ENCODE results near the gene SLC25A42.
A peak's percentile ranks its signal among the peaks of the same experiment; 100 is the strongest.
"Not testable (repeated sequence)": the region's sequence is repeated elsewhere in the genome, so short reads cannot be mapped to it uniquely, and the experiment has no call there.

The SLC25A42 gene

GRCh38 chr19:19145281-19145680 lies 81.5 kb downstream of the SLC25A42 start:
- no peak for TF ChIP-seq CTCF (IDR thresholded peaks at IDR 0.05)
- Histone ChIP-seq H3K27ac (no peak overlapping the region), H3K9me3 (no peaks in the 10 kb centered on the region), H3K27me3 (no peaks in the 10 kb centered on the region), H3K4me1 (peaks cover 0 to 10% (median 8%) of the 10 kb centered on the region in 4 donors), H3K36me3 (peaks cover 6 to 36% (median 6%) of the 10 kb centered on the region in 3 donors), H3K4me3 (no peak overlapping the region)
- intact Hi-C loops (cut with DNase I; ENCODE audit: low total_unique reads) = no loop called here
- DNase-seq = no peak

- Histone ChIP-seq H3K27me3 (no peaks in the 10 kb centered on the region), H3K4me1 (peaks cover 0 to 10% (median 8%) of the 10 kb centered on the region in 4 donors), H3K27ac (peak overlapping the region; percentile 34 to 45), H3K9me3 (no peaks in the 10 kb centered on the region), H3K36me3 (peaks cover 6 to 40% (median 6%) of the 10 kb centered on the region in 3 donors), H3K4me3 (peak overlapping the region; percentile 15 to 46)
- peak; percentile 68 to 87 for DNase-seq
- intact Hi-C loops (cut with DNase I; ENCODE audit: low total_unique reads) = no loop called here
- peak; percentile 93 to 96 for TF ChIP-seq CTCF (IDR thresholded peaks at IDR 0.05)
These were observed 82.2 kb downstream of the SLC25A42 start for GRCh38 chr19:19145684-19146608.

- Histone ChIP-seq H3K4me3 (no peak overlapping the region), H3K27me3 (no peaks in the 10 kb centered on the region), H3K36me3 (peaks cover 6 to 40% (median 6%) of the 10 kb centered on the region in 3 donors), H3K9me3 (no peaks in the 10 kb centered on the region), H3K4me1 (peaks cover 0 to 10% (median 8%) of the 10 kb centered on the region in 4 donors), H3K27ac (no peak overlapping the region)
- intact Hi-C loops (cut with DNase I; ENCODE audit: low total_unique reads) = no loop called here
- TF ChIP-seq CTCF (IDR thresholded peaks at IDR 0.05) = no peak
- DNase-seq = no peak
These were observed 83.1 kb downstream of the SLC25A42 start for GRCh38 chr19:19146865-19147264.

GRCh38 chr19:19147344-19147743 lies 83.5 kb downstream of the SLC25A42 start:
- Histone ChIP-seq H3K4me3 (no peak overlapping the region), H3K4me1 (peaks cover 0 to 10% (median 8%) of the 10 kb centered on the region in 4 donors), H3K9me3 (no peaks in the 10 kb centered on the region), H3K36me3 (peaks cover 6 to 40% (median 6%) of the 10 kb centered on the region in 3 donors), H3K27ac (no peak overlapping the region), H3K27me3 (no peaks in the 10 kb centered on the region)
- DNase-seq = no peak
- no peak for TF ChIP-seq CTCF (IDR thresholded peaks at IDR 0.05)
- intact Hi-C loops (cut with DNase I; ENCODE audit: low total_unique reads) = no loop called here

- H3K4me3 ChIP-seq; intact Hi-C loops (cut with DNase I; ENCODE audit: low total_unique reads); H3K27ac ChIP-seq; H3K27me3 ChIP-seq; H3K9me3 ChIP-seq; DNase-seq: not testable (repeated sequence)
- H3K4me1 ChIP-seq = peaks cover 0 to 10% (median 8%) of the 10 kb centered on the region in 4 donors
- peaks cover 6 to 40% (median 6%) of the 10 kb centered on the region in 3 donors for H3K36me3 ChIP-seq
These were observed 84.7 kb downstream of the SLC25A42 start for GRCh38 chr19:19148504-19148903.

GRCh38 chr19:19149435-19149834 lies 85.6 kb downstream of the SLC25A42 start:
- H3K27ac ChIP-seq = no peak overlapping the region
- no peak for TF ChIP-seq CTCF (IDR thresholded peaks at IDR 0.05)
- H3K4me1 ChIP-seq = peaks cover 0 to 10% (median 8%) of the 10 kb centered on the region in 4 donors
- H3K27me3 ChIP-seq = no peaks in the 10 kb centered on the region
- DNase-seq = no peak
- peaks cover 6 to 40% (median 6%) of the 10 kb centered on the region in 3 donors for H3K36me3 ChIP-seq
- no peaks in the 10 kb centered on the region for H3K9me3 ChIP-seq
- intact Hi-C loops (cut with DNase I; ENCODE audit: low total_unique reads) = no loop called here
- no peak overlapping the region for H3K4me3 ChIP-seq
